HepG2 (cell line): Measurements from ENCODE around the gene USH2A. TPM values are rescaled to one million over a fixed set of nuclear protein-coding genes. Genes with fewer than 3 reads are reported as not detected.

ENCODE experiments used
- ATAC-seq: fragments of 200-7000 bp; cut with Tn5 transposase; 3 replicates; pipeline ENCODE4 v1.9.1; 2020; ENCODE audit warnings: mild to moderate bottlenecking, moderate library complexity
- BruUV-seq: library from RNA; stranded (reverse); fragments of 400-500 nt; replicated peaks from 2 replicates; lab custom pipeline; 2021; lab: Mats Ljungman, UMichigan
- CTCF ChIA-PET: fragments of 300-600 bp; formaldehyde crosslinking; extraction: SDS; loops from one replicate; lab custom pipeline; 2021; ENCODE audit warnings: low total read pairs, inconsistent platforms, low intra/inter-chr PET ratio; lab: Yijun Ruan, JAX
- POLR2A ChIA-PET: fragments of 350-600 bp; sonication (Branson Sonifier 250); formaldehyde crosslinking; loops from one replicate; lab custom pipeline; 2020; ENCODE audit warnings: antibody characterized with exemption, inconsistent platforms; lab: Yijun Ruan, JAX
- DNase-seq: peaks from one replicate; pipeline ENCODE4 v3.0.0-alpha.2; 2015; ENCODE audit warnings: low spot score
- FAIRE-seq: peaks from 3 replicates; lab custom pipeline; 2011; peaks lifted over from hg19 to GRCh38; lab: Jason Lieb, UNC
- H2AFZ ChIP-seq: one replicate; pipeline ENCODE4 v1.6.1; 2011; ENCODE audit warnings: low read length, inconsistent platforms
- H3K27ac ChIP-seq: fragments of 300-600 bp; 3 replicates; pipeline ENCODE4 v1.8.0; 2011; ENCODE audit warnings: mixed run types, mild to moderate bottlenecking, mixed read lengths, low read length, inconsistent platforms; ENCODE audit not compliant: insufficient read depth; ENCODE audit errors: extremely low read length
- H3K27me3 ChIP-seq, 2 experiments: fragments of 200-600 bp in 1 of 2; 2 replicates in 1 of 2; 3 replicates in 1 of 2; pipeline versions ENCODE4 v1.6.0 to v1.8.0; 2011; ENCODE audit warnings: low read length in 2 of 2, mild to moderate bottlenecking in 2 of 2, moderate library complexity in 2 of 2, inconsistent platforms in 1 of 2; ENCODE audit not compliant: insufficient read depth in 2 of 2, control insufficient read depth in 1 of 2
- H3K36me3 ChIP-seq, 2 experiments: fragments of 200-600 bp in 1 of 2; replicated peaks in 1 of 2; 2 replicates in 1 of 2; 3 replicates in 1 of 2; pipeline versions ENCODE4 v1.5.1 to v1.8.0; 2011; ENCODE audit warnings: low read length in 2 of 2, inconsistent platforms in 1 of 2; ENCODE audit not compliant: insufficient read depth in 2 of 2, control insufficient read depth in 1 of 2
- H3K4me1 ChIP-seq: 2 replicates; pipeline ENCODE4 v1.5.1; 2012; ENCODE audit warnings: low read length, inconsistent platforms; ENCODE audit not compliant: insufficient read depth
- H3K4me2 ChIP-seq: 2 replicates; pipeline ENCODE4 v1.6.0; 2011; ENCODE audit warnings: low read depth, low read length, inconsistent platforms
- H3K4me3 ChIP-seq, 3 experiments: fragments of 200-600 bp in 1 of 3; sonication (generic), shearing (Covaris generic) in 1 of 3; replicated peaks in 1 of 3; 2 replicates each; pipeline ENCODE4 v1.5.1; 2011 to 2016; ENCODE audit warnings: low read length in 3 of 3, inconsistent platforms in 2 of 3, low read depth in 2 of 3, mild to moderate bottlenecking in 2 of 3, control low read depth in 1 of 3, mixed read lengths in 1 of 3; ENCODE audit not compliant: insufficient read depth in 1 of 3
- H3K79me2 ChIP-seq: one replicate; pipeline ENCODE4 v1.6.1; 2011; ENCODE audit warnings: low read length, inconsistent platforms; ENCODE audit not compliant: insufficient read depth
- H3K9ac ChIP-seq: 2 replicates; pipeline ENCODE4 v1.6.0; 2011; ENCODE audit warnings: mild to moderate bottlenecking, low read depth, low read length, inconsistent platforms; ENCODE audit not compliant: insufficient read depth
- H3K9me3 ChIP-seq: 2 replicates; pipeline ENCODE4 v1.5.1; 2012; ENCODE audit warnings: mild to moderate bottlenecking, low read length
- H4K20me1 ChIP-seq: 2 replicates; pipeline ENCODE4 v1.6.0; 2011; ENCODE audit warnings: inconsistent platforms, mild to moderate bottlenecking, low read length, moderate library complexity; ENCODE audit not compliant: insufficient read depth
- CEBPG ChIP-seq: IDR thresholded peaks from 2 replicates; pipeline ENCODE4 v1.6.1; 2016
- MAFF ChIP-seq: IDR thresholded peaks from 2 replicates; pipeline ENCODE4 v1.6.1; 2011; ENCODE audit warnings: low read depth, low read length, improper control_type of control experiment
- MAFK ChIP-seq, 2 experiments: IDR thresholded peaks in 1 of 2; conservative IDR thresholded peaks in 1 of 2; 2 replicates each; pipeline ENCODE4 v1.6.1; 2011; ENCODE audit warnings: improper control_type of control experiment in 2 of 2, low read length in 2 of 2
- ZFX ChIP-seq: sonication (generic); formaldehyde crosslinking; IDR thresholded peaks from 2 replicates; pipeline ENCODE4 v1.4.0; 2020; ENCODE audit warnings: mild to moderate bottlenecking, low read depth, missing genetic modification reagents, moderate library complexity
- ZNF646 ChIP-seq: sonication (generic); formaldehyde crosslinking; IDR thresholded peaks from 2 replicates; pipeline ENCODE4 v1.9.0; 2021; ENCODE audit warnings: mild to moderate bottlenecking, missing genetic modification reagents
- WGBS: methylation state at CpG from one replicate; pipeline ENCODE4 v1.1.6; 2017; ENCODE audit warnings: low lambda C conversion rate; 5-methylcytosine and 5-hydroxymethylcytosine counted together
- in situ Hi-C: cut with HindIII; loops from 2 replicates; pipeline ENCODE4 v1.10.0; 2017; ENCODE audit warnings: low pct_unique_long_range_greater_than_20kb; ENCODE audit not compliant: extremely low pct_ligation_motif_present
- intact Hi-C: fragments of 100-400 bp; cut with micrococcal nuclease; formaldehyde crosslinking; loops from one replicate; pipeline ENCODE4 v1.10.0; 2022; ENCODE audit not compliant: unreplicated experiment
- polyA plus RNA-seq, 8 experiments: library from polyadenylated mRNA; depleted of rRNA in 3 of 8; stranded (reverse) in 7 of 8; unstranded in 1 of 8; fragments of >200 nt; fragmentation: Illumina TruSeq in 4 of 8; extraction: Trizol in 4 of 8; gene quantifications; 2 replicates each; pipeline versions ENCODE4 v1.2.1 to v1.2.3, GENCODE V29; 2011 to 2016; ENCODE audit warnings: low read depth in 4 of 8, missing spikeins in 1 of 8, mixed read lengths in 1 of 8; ENCODE audit not compliant: insufficient read depth in 1 of 8
- total RNA-seq, 5 experiments: library from RNA; depleted of rRNA; stranded (reverse); fragments of >200 nt; fragmentation: Illumina TruSeq; extraction: Trizol; gene quantifications; 2 replicates each; pipeline ENCODE4 v1.2.3, GENCODE V29; 2016; ENCODE audit warnings: low read depth in 1 of 5

USH2A gene
- total and polyA plus RNA-seq, 2 of the 13 experiments (the other 11 are each of a cell fraction or from before 2014, with no cell fraction given): 0.02 TPM; not detected in 1

- BruUV-seq: no TSS peak
- Histone ChIP-seq H3K27ac (no peak overlapping the region), H2AFZ (no peak overlapping the region), H3K27me3 (no peaks in the 10 kb centered on the region), H4K20me1 (no peaks in the 10 kb centered on the region), H3K4me1 (no peaks in the 10 kb centered on the region), H3K36me3 (no peaks in the 10 kb centered on the region), H3K9me3 (no peaks in the 10 kb centered on the region), H3K9ac (no peak overlapping the region), H3K79me2 (no peaks in the 10 kb centered on the region), H3K4me3 (no peak overlapping the region), H3K4me2 (no peak overlapping the region)
- ChIA-PET CTCF (no interaction called here), POLR2A (no interaction called here)
- DNase-seq (no peak), FAIRE-seq (no peak), ATAC-seq (no peak)
- in situ Hi-C loops (no loop called here), intact Hi-C loops (no loop called here)
- TF ChIP-seq CEBPG (CRISPR knock-in tag) (no peak), ZNF646 (CRISPR knock-in tag) (no peak), MAFK (conservative IDR thresholded peaks at IDR 0.05 in 1 of 2, IDR thresholded peaks at IDR 0.05 in 1 of 2; ENCODE audit: low read length in 2 of 2) (peak; percentile 87 to 97), MAFF (peak; percentile 93), ZFX (CRISPR knock-in tag) (no peak)
- WGBS: 10% methylated on average over 1 of the region's 1 CpG
Observed at GRCh38 chr1:216028631-216029030, 394.6 kb downstream of the USH2A start.
